ENCODE data around the gene ARSD. TPM values are rescaled to one million over a fixed set of nuclear protein-coding genes. Genes with fewer than 3 reads are reported as not detected.
A peak's percentile ranks its signal among the peaks of the same experiment; 100 is the strongest.
"Not testable (repeated sequence)": the region's sequence is repeated elsewhere in the genome, so short reads cannot be mapped to it uniquely, and the experiment has no call there.

The ARSD gene
- total RNA-seq, 1 donor from 2014 or later, result 35.3 TPM

DNA sequence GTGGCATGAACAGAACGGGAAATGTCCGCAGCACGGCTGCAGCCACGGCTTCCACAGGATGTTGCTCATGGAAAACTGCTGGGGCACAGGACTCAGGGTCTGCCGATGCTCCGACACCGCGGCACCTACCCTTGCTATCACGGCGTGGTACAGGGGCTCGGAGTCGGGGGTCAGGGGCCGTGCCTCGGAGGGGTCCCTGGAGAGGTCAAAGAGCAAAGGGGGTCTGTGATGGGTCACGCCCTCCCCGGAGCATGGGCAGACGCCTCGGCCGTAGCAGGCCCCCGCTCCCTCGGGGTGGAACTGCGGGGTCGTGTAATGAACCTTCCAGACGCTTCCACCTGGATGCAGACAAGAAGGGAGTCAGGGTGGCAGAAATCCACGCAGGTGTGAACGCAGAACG is 21.8 kb downstream of the ARSD start:
- Mint-ChIP-seq H3K36me3 (ENCODE audit: low read depth) (peaks cover 25% of the 10 kb centered on the region), H3K4me1 (ENCODE audit: low read depth) (no peaks in the 10 kb centered on the region), H3K9me3 (ENCODE audit: low read depth) (peaks cover 11% of the 10 kb centered on the region), H3K4me3 (ENCODE audit: unreplicated experiment) (no peak overlapping the region), H3K27ac (ENCODE audit: unreplicated experiment) (no peak overlapping the region), H3K27me3 (ENCODE audit: low read depth) (no peaks in the 10 kb centered on the region)
- DNase-seq (ENCODE audit: low spot score), result peak; percentile 92
- TF ChIP-seq, protein P1, sequence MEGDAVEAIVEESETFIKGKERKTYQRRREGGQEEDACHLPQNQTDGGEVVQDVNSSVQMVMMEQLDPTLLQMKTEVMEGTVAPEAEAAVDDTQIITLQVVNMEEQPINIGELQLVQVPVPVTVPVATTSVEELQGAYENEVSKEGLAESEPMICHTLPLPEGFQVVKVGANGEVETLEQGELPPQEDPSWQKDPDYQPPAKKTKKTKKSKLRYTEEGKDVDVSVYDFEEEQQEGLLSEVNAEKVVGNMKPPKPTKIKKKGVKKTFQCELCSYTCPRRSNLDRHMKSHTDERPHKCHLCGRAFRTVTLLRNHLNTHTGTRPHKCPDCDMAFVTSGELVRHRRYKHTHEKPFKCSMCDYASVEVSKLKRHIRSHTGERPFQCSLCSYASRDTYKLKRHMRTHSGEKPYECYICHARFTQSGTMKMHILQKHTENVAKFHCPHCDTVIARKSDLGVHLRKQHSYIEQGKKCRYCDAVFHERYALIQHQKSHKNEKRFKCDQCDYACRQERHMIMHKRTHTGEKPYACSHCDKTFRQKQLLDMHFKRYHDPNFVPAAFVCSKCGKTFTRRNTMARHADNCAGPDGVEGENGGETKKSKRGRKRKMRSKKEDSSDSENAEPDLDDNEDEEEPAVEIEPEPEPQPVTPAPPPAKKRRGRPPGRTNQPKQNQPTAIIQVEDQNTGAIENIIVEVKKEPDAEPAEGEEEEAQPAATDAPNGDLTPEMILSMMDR (IDR thresholded peaks at IDR 0.05), result no peak

DNA sequence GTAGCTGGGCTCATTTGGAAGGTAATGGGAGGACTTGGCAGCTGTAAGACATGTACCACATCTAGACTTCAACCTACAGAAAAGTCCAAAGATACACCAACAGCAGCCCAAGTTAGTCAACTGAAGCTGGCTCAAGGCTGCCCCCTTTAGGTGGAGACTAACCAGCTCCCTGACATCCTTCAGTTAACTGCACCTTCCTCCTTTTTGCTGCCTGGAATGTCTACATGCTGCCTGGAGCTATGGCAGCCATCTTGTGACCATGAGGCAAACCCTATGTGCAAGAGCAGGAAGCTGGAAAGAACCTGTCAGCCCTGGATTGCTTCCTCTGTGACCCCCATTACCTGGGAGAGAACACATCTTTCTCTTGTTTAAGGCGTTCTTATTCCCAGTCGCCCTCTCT is 25.8 kb downstream of the ARSD start:
- TF ChIP-seq, protein P1 (IDR thresholded peaks at IDR 0.05), result peak; percentile 36
- Mint-ChIP-seq H3K27ac (ENCODE audit: unreplicated experiment) (no peak overlapping the region), H3K27me3 (ENCODE audit: low read depth) (no peaks in the 10 kb centered on the region), H3K4me1 (ENCODE audit: low read depth) (peaks cover 3% of the 10 kb centered on the region), H3K36me3 (ENCODE audit: low read depth) (peaks cover 18% of the 10 kb centered on the region), H3K4me3 (ENCODE audit: unreplicated experiment) (no peak overlapping the region), H3K9me3 (ENCODE audit: low read depth) (peaks cover 11% of the 10 kb centered on the region)
- no peak for DNase-seq (ENCODE audit: low spot score)

DNA sequence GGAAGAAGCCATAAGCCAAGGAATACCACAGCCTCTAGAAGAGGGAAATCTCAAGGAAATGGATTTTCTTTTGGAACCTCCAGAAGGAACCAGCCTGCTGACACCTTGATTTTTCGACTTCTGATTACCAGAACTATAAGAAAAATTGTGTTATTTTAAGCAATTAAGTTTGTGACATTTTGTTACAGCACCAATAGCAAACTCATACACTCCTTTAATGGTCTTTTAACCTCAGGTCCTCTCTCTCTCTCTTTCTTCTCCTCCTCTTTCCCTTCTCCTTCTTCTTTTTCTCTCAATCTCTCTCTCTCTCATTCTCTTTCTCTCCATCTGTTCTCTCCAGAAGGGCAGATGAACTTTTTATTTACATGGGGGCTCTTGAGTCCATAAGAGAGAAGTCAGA is 26.3 kb downstream of the ARSD start:
- no peak overlapping the region for H3K4me3 Mint-ChIP-seq (ENCODE audit: unreplicated experiment)
- TF ChIP-seq, protein P1 (IDR thresholded peaks at IDR 0.05), result no peak
- no peak for DNase-seq (ENCODE audit: low spot score)
- no peak overlapping the region for H3K27ac Mint-ChIP-seq (ENCODE audit: unreplicated experiment)
- no peaks in the 10 kb centered on the region for H3K27me3 Mint-ChIP-seq (ENCODE audit: low read depth)
- H3K4me1 Mint-ChIP-seq (ENCODE audit: low read depth), result peaks cover 8% of the 10 kb centered on the region
- peaks cover 11% of the 10 kb centered on the region for H3K9me3 Mint-ChIP-seq (ENCODE audit: low read depth)
- peaks cover 12% of the 10 kb centered on the region for H3K36me3 Mint-ChIP-seq (ENCODE audit: low read depth)

DNA sequence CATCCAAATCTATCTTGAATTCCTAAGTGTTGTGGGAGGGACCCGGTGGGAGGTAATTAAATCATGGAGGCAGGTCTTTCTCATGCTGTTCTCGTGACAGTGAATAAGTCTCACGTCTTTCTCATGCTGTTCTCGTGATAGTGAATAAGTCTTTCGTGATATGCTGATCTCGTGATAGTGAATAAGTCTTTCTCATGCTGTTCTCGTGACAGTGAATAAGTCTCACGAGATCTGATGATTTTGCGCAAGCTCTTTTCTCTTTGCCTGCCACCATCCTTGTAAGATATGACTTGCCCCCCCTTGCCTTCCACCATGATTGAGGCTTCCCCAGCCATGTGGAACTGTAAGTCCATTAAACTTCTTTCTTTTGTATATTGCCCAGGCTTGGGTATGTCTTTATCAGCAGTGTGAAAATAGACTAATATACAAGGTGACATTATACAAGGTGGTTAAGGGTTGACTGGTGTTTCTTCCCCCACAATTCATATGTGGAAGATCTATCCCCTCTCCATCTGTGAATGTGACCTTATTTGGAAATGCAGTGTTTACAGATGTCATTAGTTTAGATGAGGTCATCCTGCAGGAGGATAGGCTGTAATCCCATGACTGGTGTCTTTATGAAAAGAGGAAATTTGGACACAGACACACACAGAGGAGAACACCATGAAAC is 27.6 kb downstream of the ARSD start:
- peaks cover 14% of the 10 kb centered on the region for H3K4me1 Mint-ChIP-seq (ENCODE audit: low read depth)
- H3K36me3 Mint-ChIP-seq (ENCODE audit: low read depth), result peaks cover 8% of the 10 kb centered on the region
- no peak overlapping the region for H3K4me3 Mint-ChIP-seq (ENCODE audit: unreplicated experiment)
- H3K9me3 Mint-ChIP-seq (ENCODE audit: low read depth), result peaks cover 11% of the 10 kb centered on the region
- H3K27me3 Mint-ChIP-seq (ENCODE audit: low read depth), result no peaks in the 10 kb centered on the region
- H3K27ac Mint-ChIP-seq (ENCODE audit: unreplicated experiment), result no peak overlapping the region
- no peak for DNase-seq (ENCODE audit: low spot score)
- TF ChIP-seq, protein P1 (IDR thresholded peaks at IDR 0.05), result no peak

DNA sequence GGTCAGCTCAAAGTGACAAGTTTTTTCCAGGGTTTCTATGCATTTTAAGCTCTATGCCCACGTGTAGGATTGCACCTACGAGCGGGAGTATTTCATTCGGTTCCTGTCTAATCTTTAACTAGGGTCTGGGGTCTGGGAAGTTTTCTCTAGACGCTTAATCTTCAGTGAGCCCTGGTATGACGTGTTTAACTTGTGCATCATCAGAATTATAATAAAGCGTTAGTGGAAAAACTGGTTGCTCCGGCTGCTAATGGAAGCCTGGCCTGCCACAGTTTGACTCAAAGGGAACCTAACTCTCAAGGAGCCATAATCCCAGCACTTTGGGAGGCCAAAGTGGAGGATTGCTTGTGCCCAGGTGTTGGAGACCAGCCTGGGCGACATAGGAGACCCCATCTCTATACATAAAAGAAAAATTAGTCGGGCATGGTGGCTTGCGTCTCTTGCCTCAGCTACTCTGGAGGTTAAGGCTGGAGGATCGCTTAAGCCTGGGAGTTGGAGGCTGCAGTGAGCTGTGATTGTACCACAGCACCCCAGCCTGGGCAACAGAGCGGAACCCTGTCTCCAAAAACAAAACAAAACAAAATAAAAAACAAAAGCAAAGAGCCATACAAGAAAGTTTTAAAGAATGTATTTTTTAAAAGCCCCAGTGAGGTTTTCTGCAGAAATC is 30.2 kb downstream of the ARSD start:
- Mint-ChIP-seq H3K27me3 (ENCODE audit: low read depth) (no peaks in the 10 kb centered on the region), H3K27ac (ENCODE audit: unreplicated experiment) (no peak overlapping the region), H3K4me3 (ENCODE audit: unreplicated experiment) (no peak overlapping the region), H3K9me3 (ENCODE audit: low read depth) (peaks cover 11% of the 10 kb centered on the region), H3K36me3 (ENCODE audit: low read depth) (peaks cover 2% of the 10 kb centered on the region), H3K4me1 (ENCODE audit: low read depth) (peaks cover 14% of the 10 kb centered on the region)
- TF ChIP-seq, protein P1 (IDR thresholded peaks at IDR 0.05), result no peak
- DNase-seq (ENCODE audit: low spot score), result no peak

DNA sequence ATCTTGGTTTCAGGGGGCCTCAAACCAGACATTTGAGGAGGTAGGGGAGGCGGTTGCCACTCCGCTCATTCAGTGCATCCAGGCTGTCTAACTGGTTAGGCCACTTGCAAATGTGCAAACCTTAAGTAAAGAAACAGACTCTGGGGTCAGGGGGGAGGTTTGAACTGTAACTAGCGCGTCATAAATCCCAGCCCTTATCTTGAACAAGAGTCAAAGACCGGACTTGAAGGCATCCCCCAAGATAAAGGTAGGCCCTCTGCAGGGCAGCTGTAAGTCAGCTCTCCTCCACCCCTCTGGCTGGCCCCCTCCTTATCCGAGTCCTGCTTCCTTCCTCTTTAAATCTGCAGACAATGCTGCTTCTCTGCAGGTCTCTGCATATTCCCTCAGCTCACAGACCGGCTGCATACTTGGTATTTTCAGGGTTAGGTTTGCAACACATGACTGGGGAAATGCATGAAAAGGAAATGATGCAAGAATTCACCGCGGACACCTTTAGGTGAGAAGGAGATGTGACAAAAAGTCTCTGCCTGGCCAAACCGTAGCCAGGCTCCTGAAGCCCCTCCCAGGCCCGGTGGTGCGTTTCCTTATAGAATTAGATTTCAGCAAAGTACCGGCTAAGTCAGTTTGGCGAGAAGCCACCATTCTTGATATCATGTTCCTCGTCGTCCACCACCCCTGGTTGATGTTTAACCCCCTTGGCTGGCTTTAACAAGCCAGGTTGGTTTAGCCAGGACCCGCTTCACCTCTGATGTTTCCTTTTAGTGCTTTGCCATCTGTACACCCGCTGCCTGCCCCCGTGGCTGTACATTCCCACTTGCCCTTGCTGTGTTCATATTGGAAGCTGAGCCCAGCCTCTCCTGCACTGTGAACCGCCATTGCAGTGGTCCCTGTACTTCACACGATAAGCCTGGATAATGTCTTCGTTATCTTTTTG is 31.2 kb downstream of the ARSD start:
- not testable (repeated sequence) for DNase-seq (ENCODE audit: low spot score); H3K27me3 Mint-ChIP-seq (ENCODE audit: low read depth); H3K27ac Mint-ChIP-seq (ENCODE audit: unreplicated experiment); H3K36me3 Mint-ChIP-seq (ENCODE audit: low read depth); H3K9me3 Mint-ChIP-seq (ENCODE audit: low read depth)
- peak overlapping the region; percentile 12 for H3K4me3 Mint-ChIP-seq (ENCODE audit: unreplicated experiment)
- H3K4me1 Mint-ChIP-seq (ENCODE audit: low read depth), result peaks cover 14% of the 10 kb centered on the region

Measured in chondrocyte (in vitro differentiated cells).